Measurements from ENCODE around the gene AVP.
"Not testable (repeated sequence)": the region's sequence is repeated elsewhere in the genome, so short reads cannot be mapped to it uniquely, and the experiment has no call there.

- not testable (repeated sequence) for TF ChIP-seq ZC3H10, RARB (CRISPR knock-in tag; IDR thresholded peaks at IDR 0.05)
Measured at GRCh38 chr20:3124773-3125560, 40.4 kb upstream of the AVP start.
